NAMALWA (cell line): ENCODE measurements around the gene USP17L29.
"Not testable (repeated sequence)": the region's sequence is repeated elsewhere in the genome, so short reads cannot be mapped to it uniquely, and the experiment has no call there.

Source experiments
- DNase-seq: peaks from one replicate; pipeline ENCODE4 v3.0.0-alpha.2; 2015; ENCODE audit warnings: low spot score

The USP17L29 gene

GRCh38 chr4:9353338-9353737 is at the start of gene USP17L29:
Gene USP17L29, plus strand, starts transcription at chr4:9353638. Its CDS starts 0 bp downstream, at chr4:9353638.
- not testable (repeated sequence) for DNase-seq

- not testable (repeated sequence) for DNase-seq
These were observed 29.2 kb upstream of the USP17L29 start for GRCh38 chr4:9324191-9324590.

GRCh38 chr4:9324865-9325264 is 28.6 kb upstream of the USP17L29 start, which contains the start of gene USP17L24:
Gene USP17L24, plus strand, starts transcription at chr4:9325165. Its CDS starts 0 bp downstream, at chr4:9325165.
- DNase-seq: not testable (repeated sequence)

- DNase-seq: not testable (repeated sequence)
These were observed 23.8 kb upstream of the USP17L29 start, which contains the start of gene USP17L25 for GRCh38 chr4:9329611-9330010. Gene USP17L25, plus strand, starts transcription at chr4:9329911. Its CDS starts 0 bp downstream, at chr4:9329911.

GRCh38 chr4:9334358-9334757 is 19.1 kb upstream of the USP17L29 start, which contains the start of gene USP17L26:
Gene USP17L26, plus strand, starts transcription at chr4:9334658. Its CDS starts 0 bp downstream, at chr4:9334658.
- DNase-seq: not testable (repeated sequence)

GRCh38 chr4:9339103-9339502 is 14.3 kb upstream of the USP17L29 start, which contains the start of gene USP17L5:
Gene USP17L5, plus strand, starts transcription at chr4:9339403. Its CDS starts 0 bp downstream, at chr4:9339403.
- DNase-seq: not testable (repeated sequence)

- DNase-seq: not testable (repeated sequence)
These were observed 9.6 kb upstream of the USP17L29 start, which contains the start of gene USP17L27 for GRCh38 chr4:9343848-9344247. Gene USP17L27, plus strand, starts transcription at chr4:9344148. Its CDS starts 0 bp downstream, at chr4:9344148.

- DNase-seq: not testable (repeated sequence)
These were observed 4.8 kb upstream of the USP17L29 start, which contains the start of gene USP17L28 for GRCh38 chr4:9348593-9348992. Gene USP17L28, plus strand, starts transcription at chr4:9348893. Its CDS starts 0 bp downstream, at chr4:9348893.

- DNase-seq: not testable (repeated sequence)
These were observed 2.6 kb upstream of the USP17L29 start for GRCh38 chr4:9350866-9351265.

GRCh38 chr4:9362829-9363228 is 9.4 kb downstream of the USP17L29 start, which contains the start of gene USP17L30:
Gene USP17L30, plus strand, starts transcription at chr4:9363129. Its CDS starts 0 bp downstream, at chr4:9363129.
- DNase-seq: not testable (repeated sequence)

GRCh38 chr4:9379881-9380280 is 26.4 kb downstream of the USP17L29 start:
- DNase-seq: not testable (repeated sequence)

GRCh38 chr4:9381012-9381534 is 27.6 kb downstream of the USP17L29 start:
- not testable (repeated sequence) for DNase-seq

- DNase-seq: no peak
These were observed 30.7 kb downstream of the USP17L29 start for GRCh38 chr4:9384126-9384525.

- not testable (repeated sequence) for DNase-seq
These were observed 35.6 kb downstream of the USP17L29 start for GRCh38 chr4:9389001-9389400.
